H9 (cell line): ENCODE results near the gene RPEL1. TPM values are rescaled to one million over a fixed set of nuclear protein-coding genes. Genes with fewer than 3 reads are reported as not detected.

ENCODE experiments used
- DNase-seq: peaks from one replicate; pipeline ENCODE4 v3.0.0-alpha.2; 2017
- H2AFZ ChIP-seq: one replicate; pipeline ENCODE4 v1.6.1; 2013; ENCODE audit warnings: mild to moderate bottlenecking, low read length, control low read depth, moderate library complexity
- H2AK5ac ChIP-seq: 2 replicates; pipeline ENCODE4 v1.6.1; 2013; ENCODE audit warnings: low read length, control low read depth, mixed read lengths; ENCODE audit not compliant: insufficient read length
- H2BK120ac ChIP-seq: one replicate; pipeline ENCODE4 v1.6.1; 2013; ENCODE audit warnings: low read depth, mild to moderate bottlenecking, low read length, control low read depth, inconsistent platforms; ENCODE audit not compliant: poor library complexity, severe bottlenecking
- H2BK12ac ChIP-seq: 2 replicates; pipeline ENCODE4 v1.6.1; 2013; ENCODE audit warnings: low read length, control low read depth, mixed read lengths, low read depth; ENCODE audit not compliant: insufficient read length
- H2BK15ac ChIP-seq: 2 replicates; pipeline ENCODE4 v1.6.1; 2013; ENCODE audit warnings: low read depth, low read length, control low read depth
- H2BK20ac ChIP-seq: one replicate; pipeline ENCODE4 v1.6.1; 2013; ENCODE audit warnings: low read depth, mild to moderate bottlenecking, low read length, control low read depth, inconsistent platforms; ENCODE audit not compliant: poor library complexity, severe bottlenecking
- H2BK5ac ChIP-seq: 2 replicates; pipeline ENCODE4 v1.6.1; 2013; ENCODE audit warnings: low read length, control low read depth, mixed read lengths; ENCODE audit not compliant: insufficient read length
- H3K14ac ChIP-seq: 2 replicates; pipeline ENCODE4 v1.6.1; 2013; ENCODE audit warnings: low read length, control low read depth; ENCODE audit not compliant: insufficient read depth
- H3K18ac ChIP-seq: 2 replicates; pipeline ENCODE4 v1.6.1; 2013; ENCODE audit warnings: low read depth, mild to moderate bottlenecking, mixed read lengths, low read length, control low read depth; ENCODE audit not compliant: insufficient read length
- H3K23ac ChIP-seq: 2 replicates; pipeline ENCODE4 v1.6.1; 2013; ENCODE audit warnings: low read length, control low read depth, mixed read lengths, low read depth; ENCODE audit not compliant: insufficient read length
- H3K23me2 ChIP-seq: 2 replicates; pipeline ENCODE4 v1.6.1; 2013; ENCODE audit warnings: low read depth, mild to moderate bottlenecking, mixed read lengths, low read length, control low read depth; ENCODE audit not compliant: insufficient read length, poor library complexity, severe bottlenecking
- H3K27ac ChIP-seq: 2 replicates; pipeline ENCODE4 v1.5.1; 2013; ENCODE audit warnings: low read length, control low read depth, mixed read lengths, low read depth; ENCODE audit not compliant: insufficient read length
- H3K27me3 ChIP-seq: 2 replicates; pipeline ENCODE4 v1.6.1; 2013; ENCODE audit warnings: low read length, control low read depth, inconsistent platforms; ENCODE audit not compliant: insufficient read depth
- H3K4ac ChIP-seq: 2 replicates; pipeline ENCODE4 v1.6.1; 2013; ENCODE audit warnings: low read depth, mild to moderate bottlenecking, control low read depth, inconsistent platforms, low read length, moderate library complexity
- H3K4me1 ChIP-seq: 2 replicates; pipeline ENCODE4 v1.6.1; 2013; ENCODE audit warnings: low read length, control low read depth, inconsistent platforms; ENCODE audit not compliant: insufficient read depth
- H3K4me2 ChIP-seq: 2 replicates; pipeline ENCODE4 v1.6.1; 2013; ENCODE audit warnings: low read length, control low read depth, mixed read lengths; ENCODE audit not compliant: insufficient read length, insufficient read depth
- H3K56ac ChIP-seq: 2 replicates; pipeline ENCODE4 v1.6.1; 2013; ENCODE audit warnings: low read depth, mild to moderate bottlenecking, mixed read lengths, low read length, control low read depth; ENCODE audit not compliant: insufficient read length
- H3K79me1 ChIP-seq: 2 replicates; pipeline ENCODE4 v1.6.1; 2013; ENCODE audit warnings: low read depth, mild to moderate bottlenecking, moderate library complexity, low read length, control low read depth, inconsistent platforms; ENCODE audit not compliant: insufficient read depth, poor library complexity, severe bottlenecking
- H3K79me2 ChIP-seq: 2 replicates; pipeline ENCODE4 v1.6.1; 2013; ENCODE audit warnings: low read length, control low read depth, inconsistent platforms; ENCODE audit not compliant: insufficient read depth
- H3K9ac ChIP-seq: 2 replicates; pipeline ENCODE4 v1.6.1; 2013; ENCODE audit warnings: low read length, control low read depth, mixed read lengths; ENCODE audit not compliant: insufficient read length; ENCODE audit errors: extremely low read depth
- H3K9me3 ChIP-seq: one replicate; pipeline ENCODE4 v1.6.1; 2013; ENCODE audit warnings: low read depth, low read length, inconsistent platforms; ENCODE audit not compliant: control insufficient read depth
- H3T11ph ChIP-seq: one replicate; pipeline ENCODE4 v1.6.1; 2013; ENCODE audit warnings: mild to moderate bottlenecking, low read length, control low read depth, inconsistent platforms
- H4K20me1 ChIP-seq: one replicate; pipeline ENCODE4 v1.6.1; 2013; ENCODE audit not compliant: control insufficient read depth, insufficient read length, insufficient read depth
- H4K5ac ChIP-seq: 2 replicates; pipeline ENCODE4 v1.6.1; 2013; ENCODE audit warnings: low read depth, mild to moderate bottlenecking, mixed read lengths, low read length, control low read depth; ENCODE audit not compliant: insufficient read length
- H4K8ac ChIP-seq: replicated peaks from 2 replicates; pipeline ENCODE4 v1.6.1; 2013; ENCODE audit warnings: low read length, control low read depth, mixed read lengths, low read depth; ENCODE audit not compliant: insufficient read length
- H4K91ac ChIP-seq: 2 replicates; pipeline ENCODE4 v1.6.1; 2013; ENCODE audit warnings: low read depth, mild to moderate bottlenecking, moderate library complexity, mixed read lengths, low read length, control low read depth; ENCODE audit not compliant: insufficient read length
- H3K27ac Mint-ChIP-seq, 3 experiments: 2 replicates in 2 of 3; 3 replicates in 1 of 3; pipeline ENCODE4 v1.8.0; 2020 to 2021; ENCODE audit warnings: mixed read lengths in 3 of 3, mild to moderate bottlenecking in 1 of 3, moderate library complexity in 1 of 3
- H3K27me3 Mint-ChIP-seq: 2 replicates; pipeline ENCODE4 v1.8.0; 2021; ENCODE audit warnings: low read depth, mild to moderate bottlenecking, moderate library complexity, mixed read lengths
- H3K36me3 Mint-ChIP-seq, 3 experiments: 2 replicates in 2 of 3; 3 replicates in 1 of 3; pipeline ENCODE4 v1.8.0; 2020 to 2021; ENCODE audit warnings: low read depth in 3 of 3, mixed read lengths in 3 of 3; ENCODE audit not compliant: insufficient read depth in 1 of 3
- H3K4me1 Mint-ChIP-seq, 2 experiments: 2 replicates each; pipeline ENCODE4 v1.8.0; 2020; ENCODE audit warnings: mixed read lengths in 2 of 2
- H3K4me3 Mint-ChIP-seq, 2 experiments: 2 replicates in 1 of 2; 3 replicates in 1 of 2; pipeline ENCODE4 v1.8.0; 2020 to 2021; ENCODE audit warnings: mild to moderate bottlenecking in 2 of 2, mixed read lengths in 2 of 2, moderate library complexity in 1 of 2
- H3K9me3 Mint-ChIP-seq, 2 experiments: 2 replicates in 1 of 2; 3 replicates in 1 of 2; pipeline ENCODE4 v1.8.0; 2020; ENCODE audit warnings: mild to moderate bottlenecking in 2 of 2, mixed read lengths in 2 of 2, moderate library complexity in 1 of 2
- CTCF ChIP-seq: fragments of 200-600 bp; sonication (generic); conservative IDR thresholded peaks from 3 replicates; pipeline ENCODE4 v1.8.0; 2021; ENCODE audit warnings: antibody characterized with exemption, mild to moderate bottlenecking
- WGBS: extraction: QIAGEN DNeasy Blood & Tissue Kit; methylation state at CpG from one replicate; pipeline ENCODE4 v1.1.7; 2013; ENCODE audit warnings: missing lambda C conversion rate, low lambda C conversion rate, mixed read lengths; ENCODE audit not compliant: insufficient read length; ENCODE audit errors: extremely low coverage; 5-methylcytosine and 5-hydroxymethylcytosine counted together
- total RNA-seq: library from RNA; stranded (reverse); gene quantifications from 2 replicates; pipeline ENCODE4 v1.2.1, GENCODE V29; 2021

Gene RPEL1
- total RNA-seq, 1 experiment from 2014 or later: 0.13 TPM

- Histone ChIP-seq H3K4me1 (no peaks in the 10 kb centered on the region; the same call in 1 of the 2 replicates), H3K27me3 (peaks cover 24% of the 10 kb centered on the region), H3K9me3 (no peaks in the 10 kb centered on the region), H2BK5ac (no peak within 1 kb of the TSS), H4K91ac (no peak within 1 kb of the TSS), H3K23ac (no peak within 1 kb of the TSS), H2AK5ac (no peak within 1 kb of the TSS), H3K56ac (no peak within 1 kb of the TSS), H4K8ac (no peak within 1 kb of the TSS), H2BK20ac (no peak within 1 kb of the TSS), H4K20me1 (no peaks in the 10 kb centered on the region), H2AFZ (peak within 1 kb of the TSS; percentile 67), H4K5ac (no peak within 1 kb of the TSS), H3K9ac (no peak within 1 kb of the TSS), H3K18ac (no peak within 1 kb of the TSS), H3T11ph (no peak within 1 kb of the TSS), H3K79me1 (no peaks in the 10 kb centered on the region), H2BK12ac (no peak within 1 kb of the TSS), H3K23me2 (peaks cover 14% of the 10 kb centered on the region), H2BK15ac (no peak within 1 kb of the TSS), H3K4me2 (peak within 1 kb of the TSS; percentile 84), H3K27ac (no peak within 1 kb of the TSS), H3K4ac (no peak within 1 kb of the TSS), H3K79me2 (no peaks in the 10 kb centered on the region), H2BK120ac (no peak within 1 kb of the TSS), H3K14ac (no peak within 1 kb of the TSS)
- peaks cover 23 to 28% of the 10 kb centered on the region in 2 experiments for H3K4me1 Mint-ChIP-seq
- H3K4me3 Mint-ChIP-seq: peak within 1 kb of the TSS; percentile 73 to 89
- DNase-seq: peak; percentile 86
- peaks cover 66% of the 10 kb centered on the region for H3K27me3 Mint-ChIP-seq
- TF ChIP-seq CTCF: 0 out of 3 replicates have a peak, but pooled peaks have one; percentile 13
- WGBS: no CpG with 5 or more reads among the region's 105 CpGs
- H3K27ac Mint-ChIP-seq: no peak within 1 kb of the TSS
- H3K36me3 Mint-ChIP-seq: no peaks in the 10 kb centered on the region
- H3K9me3 Mint-ChIP-seq: no peaks in the 10 kb centered on the region; a peak in 1 of 5 replicates
These were observed 31.4 kb downstream of the RPEL1 start, which contains the start of gene INA for GRCh38 chr10:103276896-103277712. Gene INA, plus strand, starts transcription at chr10:103277138. Its CDS starts 74 bp downstream, at chr10:103277212.
